SK-N-SH treated with all-trans-retinoic acid at 6 μM for 48 hours (cell line): Measurements from ENCODE around the gene RAB11FIP3.

ENCODE experiments used
- ATAC-seq: fragments of 200-7000 bp; cut with Tn5 transposase; 3 replicates; pipeline ENCODE4 v1.9.1; 2020; ENCODE audit warnings: mild to moderate bottlenecking, moderate library complexity
- ARNTL ChIP-seq: fragments of 450-650 bp; formaldehyde crosslinking; IDR thresholded peaks from 2 replicates; pipeline ENCODE4 v1.5.0; 2020; ENCODE audit warnings: low read depth, mild to moderate bottlenecking, moderate library complexity, borderline replicate concordance
- BACH2 ChIP-seq: fragments of 250-450 bp; sonication (Bioruptor Pico); IDR thresholded peaks from 2 replicates; pipeline ENCODE4 v1.9.0; 2021; ENCODE audit warnings: mild to moderate bottlenecking, borderline replicate concordance
- CSDC2 ChIP-seq: fragments of 250-450 bp; sonication (Bioruptor Pico); IDR thresholded peaks from 2 replicates; pipeline ENCODE4 v1.5.0; 2020; ENCODE audit warnings: mild to moderate bottlenecking, moderate library complexity
- ESRRG ChIP-seq: fragments of 250-450 bp; sonication (Bioruptor Pico); IDR thresholded peaks from 2 replicates; pipeline ENCODE4 v1.6.1; 2021; ENCODE audit warnings: mild to moderate bottlenecking
- GLIS3 ChIP-seq: fragments of 250-450 bp; sonication (Bioruptor Pico); IDR thresholded peaks from 2 replicates; pipeline ENCODE4 v1.5.0; 2020; ENCODE audit warnings: mild to moderate bottlenecking, moderate library complexity
- ISL1 ChIP-seq: fragments of 250-450 bp; sonication (Bioruptor Pico); IDR thresholded peaks from 2 replicates; pipeline ENCODE4 v2.1.2; 2022; ENCODE audit warnings: mild to moderate bottlenecking, moderate library complexity
- OSR1 ChIP-seq: fragments of 250-450 bp; sonication (Bioruptor Pico); IDR thresholded peaks from 2 replicates; pipeline ENCODE4 v1.8.0; 2022; ENCODE audit warnings: moderate library complexity, mild to moderate bottlenecking, inconsistent platforms
- PPARA ChIP-seq: fragments of 250-450 bp; sonication (Bioruptor Pico); IDR thresholded peaks from 2 replicates; pipeline ENCODE4 v1.5.0; 2020; ENCODE audit warnings: mild to moderate bottlenecking, borderline replicate concordance
- RARB ChIP-seq: fragments of 250-450 bp; sonication (Bioruptor Pico); IDR thresholded peaks from 2 replicates; pipeline ENCODE4 v1.8.0; 2021; ENCODE audit warnings: mild to moderate bottlenecking, moderate library complexity
- SNAI2 ChIP-seq: fragments of 250-450 bp; sonication (Bioruptor Pico); IDR thresholded peaks from 2 replicates; pipeline ENCODE4 v1.5.0; 2020; ENCODE audit warnings: mild to moderate bottlenecking, moderate library complexity
- TCF4 ChIP-seq: fragments of 250-450 bp; sonication (Bioruptor Pico); IDR thresholded peaks from 2 replicates; pipeline ENCODE4 v1.8.0; 2021; ENCODE audit warnings: mild to moderate bottlenecking, moderate library complexity, borderline replicate concordance
- TOX ChIP-seq: fragments of 250-450 bp; sonication (Bioruptor Pico); IDR thresholded peaks from 2 replicates; pipeline ENCODE4 v1.8.0; 2021; ENCODE audit warnings: mild to moderate bottlenecking, moderate library complexity, borderline replicate concordance
- ZC3H10 ChIP-seq: fragments of 250-450 bp; sonication (Bioruptor Pico); IDR thresholded peaks from 2 replicates; pipeline ENCODE4 v1.5.1; 2021; ENCODE audit warnings: mild to moderate bottlenecking, moderate library complexity
- ZFP3 ChIP-seq: fragments of 250-450 bp; sonication (Bioruptor Pico); IDR thresholded peaks from 2 replicates; pipeline ENCODE4 v1.5.0; 2020; ENCODE audit warnings: mild to moderate bottlenecking, moderate library complexity
- ZFP30 ChIP-seq: fragments of 450-650 bp; formaldehyde crosslinking; IDR thresholded peaks from 2 replicates; pipeline ENCODE4 v1.5.0; 2022; ENCODE audit warnings: mild to moderate bottlenecking, moderate library complexity
- ZNF565 ChIP-seq: fragments of 450-650 bp; formaldehyde crosslinking; conservative IDR thresholded peaks from 2 replicates; pipeline ENCODE4 v1.5.0; 2020; ENCODE audit warnings: low read depth, mild to moderate bottlenecking, moderate library complexity
- ZNF70 ChIP-seq: fragments of 450-650 bp; formaldehyde crosslinking; IDR thresholded peaks from 2 replicates; pipeline ENCODE4 v1.5.0; 2020; ENCODE audit warnings: mild to moderate bottlenecking, moderate library complexity
- ZNF8 ChIP-seq: fragments of 450-650 bp; formaldehyde crosslinking; IDR thresholded peaks from 2 replicates; pipeline ENCODE4 v1.5.0; 2020; ENCODE audit warnings: mild to moderate bottlenecking, moderate library complexity
- TF ChIP-seq, protein P1 (sequence below): fragments of 250-450 bp; sonication (Bioruptor Pico); IDR thresholded peaks from 2 replicates; pipeline ENCODE4 v1.8.0; 2021; ENCODE audit warnings: low read depth, mild to moderate bottlenecking, moderate library complexity, borderline replicate concordance
- TF ChIP-seq, protein P2 (sequence below): fragments of 250-450 bp; sonication (Bioruptor Pico); IDR thresholded peaks from 2 replicates; pipeline ENCODE4 v1.5.1; 2021; ENCODE audit warnings: mild to moderate bottlenecking, moderate library complexity
- TF ChIP-seq, protein P3 (sequence below): fragments of 250-450 bp; sonication (Bioruptor Pico); IDR thresholded peaks from 2 replicates; pipeline ENCODE4 v1.5.1; 2020; ENCODE audit warnings: low read depth, mild to moderate bottlenecking, moderate library complexity

RAB11FIP3 gene

DNA sequence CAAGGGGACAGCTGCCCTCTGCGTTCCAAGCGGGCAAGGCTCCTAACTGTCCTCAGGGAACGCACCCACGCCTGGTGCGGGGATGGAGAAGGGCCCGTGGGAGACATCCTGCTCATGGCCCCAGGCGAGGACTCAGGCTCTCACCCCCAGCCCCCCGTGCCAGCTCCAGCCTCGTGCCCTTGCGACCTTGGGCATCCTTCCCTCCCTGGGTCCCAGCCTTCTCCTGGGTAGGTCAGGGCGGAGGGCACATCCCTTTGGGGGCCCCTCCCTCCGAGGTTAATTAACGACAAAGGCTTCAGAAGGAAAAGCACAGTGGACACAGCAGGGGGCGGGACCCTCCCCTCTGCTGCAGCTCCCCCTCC, 46.6 kb upstream of the RAB11FIP3 start:
- TF ChIP-seq PPARA (CRISPR knock-in tag) = no peak
- TF ChIP-seq GLIS3 (CRISPR knock-in tag) = no peak
- TF ChIP-seq ZFP3 (CRISPR knock-in tag) = no peak
- no peak for TF ChIP-seq TOX (CRISPR knock-in tag)
- TF ChIP-seq ARNTL (CRISPR knock-in tag) = no peak
- TF ChIP-seq, protein P1, sequence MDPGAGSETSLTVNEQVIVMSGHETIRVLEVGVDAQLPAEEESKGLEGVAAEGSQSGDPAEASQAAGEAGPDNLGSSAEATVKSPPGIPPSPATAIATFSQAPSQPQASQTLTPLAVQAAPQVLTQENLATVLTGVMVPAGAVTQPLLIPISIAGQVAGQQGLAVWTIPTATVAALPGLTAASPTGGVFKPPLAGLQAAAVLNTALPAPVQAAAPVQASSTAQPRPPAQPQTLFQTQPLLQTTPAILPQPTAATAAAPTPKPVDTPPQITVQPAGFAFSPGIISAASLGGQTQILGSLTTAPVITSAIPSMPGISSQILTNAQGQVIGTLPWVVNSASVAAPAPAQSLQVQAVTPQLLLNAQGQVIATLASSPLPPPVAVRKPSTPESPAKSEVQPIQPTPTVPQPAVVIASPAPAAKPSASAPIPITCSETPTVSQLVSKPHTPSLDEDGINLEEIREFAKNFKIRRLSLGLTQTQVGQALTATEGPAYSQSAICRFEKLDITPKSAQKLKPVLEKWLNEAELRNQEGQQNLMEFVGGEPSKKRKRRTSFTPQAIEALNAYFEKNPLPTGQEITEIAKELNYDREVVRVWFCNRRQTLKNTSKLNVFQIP (CRISPR knock-in tag) = no peak
- no peak for TF ChIP-seq ZNF8 (CRISPR knock-in tag)
- TF ChIP-seq OSR1 (CRISPR knock-in tag) = no peak
- TF ChIP-seq SNAI2 = no peak
- no peak for TF ChIP-seq CSDC2
- no peak for TF ChIP-seq ZNF70 (CRISPR knock-in tag)
- TF ChIP-seq, protein P2, sequence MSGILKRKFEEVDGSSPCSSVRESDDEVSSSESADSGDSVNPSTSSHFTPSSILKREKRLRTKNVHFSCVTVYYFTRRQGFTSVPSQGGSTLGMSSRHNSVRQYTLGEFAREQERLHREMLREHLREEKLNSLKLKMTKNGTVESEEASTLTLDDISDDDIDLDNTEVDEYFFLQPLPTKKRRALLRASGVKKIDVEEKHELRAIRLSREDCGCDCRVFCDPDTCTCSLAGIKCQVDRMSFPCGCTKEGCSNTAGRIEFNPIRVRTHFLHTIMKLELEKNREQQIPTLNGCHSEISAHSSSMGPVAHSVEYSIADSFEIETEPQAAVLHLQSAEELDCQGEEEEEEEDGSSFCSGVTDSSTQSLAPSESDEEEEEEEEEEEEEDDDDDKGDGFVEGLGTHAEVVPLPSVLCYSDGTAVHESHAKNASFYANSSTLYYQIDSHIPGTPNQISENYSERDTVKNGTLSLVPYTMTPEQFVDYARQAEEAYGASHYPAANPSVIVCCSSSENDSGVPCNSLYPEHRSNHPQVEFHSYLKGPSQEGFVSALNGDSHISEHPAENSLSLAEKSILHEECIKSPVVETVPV (CRISPR knock-in tag) = no peak
- TF ChIP-seq TCF4 = no peak
- no peak for TF ChIP-seq BACH2 (CRISPR knock-in tag)
- no peak for TF ChIP-seq ZNF565 (CRISPR knock-in tag)
- no peak for TF ChIP-seq RARB (CRISPR knock-in tag)
- no peak for TF ChIP-seq ZC3H10 (CRISPR knock-in tag)
- TF ChIP-seq, protein P3, sequence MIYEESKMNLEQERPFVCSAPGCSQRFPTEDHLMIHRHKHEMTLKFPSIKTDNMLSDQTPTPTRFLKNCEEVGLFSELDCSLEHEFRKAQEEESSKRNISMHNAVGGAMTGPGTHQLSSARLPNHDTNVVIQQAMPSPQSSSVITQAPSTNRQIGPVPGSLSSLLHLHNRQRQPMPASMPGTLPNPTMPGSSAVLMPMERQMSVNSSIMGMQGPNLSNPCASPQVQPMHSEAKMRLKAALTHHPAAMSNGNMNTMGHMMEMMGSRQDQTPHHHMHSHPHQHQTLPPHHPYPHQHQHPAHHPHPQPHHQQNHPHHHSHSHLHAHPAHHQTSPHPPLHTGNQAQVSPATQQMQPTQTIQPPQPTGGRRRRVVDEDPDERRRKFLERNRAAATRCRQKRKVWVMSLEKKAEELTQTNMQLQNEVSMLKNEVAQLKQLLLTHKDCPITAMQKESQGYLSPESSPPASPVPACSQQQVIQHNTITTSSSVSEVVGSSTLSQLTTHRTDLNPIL (CRISPR knock-in tag) = no peak
- ATAC-seq = no peak

DNA sequence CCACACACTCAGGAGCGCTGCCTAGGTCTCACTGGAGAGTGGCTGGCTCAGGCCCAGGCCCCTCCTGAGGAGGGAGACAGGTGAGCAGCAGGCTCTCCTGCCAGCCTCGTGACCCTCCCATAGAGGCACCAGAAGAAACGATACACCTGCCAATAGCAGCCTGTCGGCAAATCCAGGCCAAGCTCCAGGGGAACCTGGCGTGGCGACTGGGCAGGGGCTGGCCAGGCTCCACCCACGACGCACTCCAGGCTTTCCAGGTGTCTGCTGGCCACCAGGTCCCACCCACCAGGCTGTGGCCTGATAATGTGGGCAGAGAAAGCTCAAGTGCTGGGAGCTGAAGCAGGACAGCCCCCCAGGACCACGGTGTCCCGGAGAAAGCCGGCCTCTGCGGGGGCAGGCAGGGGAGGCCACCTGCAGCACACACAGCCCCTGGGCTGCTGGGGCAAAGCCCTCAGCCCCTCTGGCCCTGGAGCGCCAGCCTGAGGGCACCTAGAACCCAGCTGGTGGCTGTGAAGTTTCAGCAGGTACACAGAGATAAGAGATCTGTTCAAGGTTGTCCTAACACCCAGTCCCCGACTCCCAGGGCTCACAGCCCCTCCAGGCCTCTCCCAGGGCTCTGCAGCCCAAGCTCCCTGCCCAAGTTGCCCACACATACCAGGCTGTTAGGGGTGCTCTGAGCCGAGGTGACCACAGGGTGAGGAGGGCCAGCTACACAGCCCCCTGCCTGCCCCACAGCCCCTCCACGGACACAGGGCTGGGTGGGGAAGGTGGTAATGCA, 46.1 kb upstream of the RAB11FIP3 start:
- no peak for ATAC-seq
- TF ChIP-seq ZNF8 (CRISPR knock-in tag) (no peak), RARB (CRISPR knock-in tag) (no peak), ARNTL (CRISPR knock-in tag) (no peak), ESRRG (CRISPR knock-in tag) (no peak)
- TF ChIP-seq, protein P2 (CRISPR knock-in tag) = no peak
- TF ChIP-seq, protein P1 (CRISPR knock-in tag) = no peak

DNA sequence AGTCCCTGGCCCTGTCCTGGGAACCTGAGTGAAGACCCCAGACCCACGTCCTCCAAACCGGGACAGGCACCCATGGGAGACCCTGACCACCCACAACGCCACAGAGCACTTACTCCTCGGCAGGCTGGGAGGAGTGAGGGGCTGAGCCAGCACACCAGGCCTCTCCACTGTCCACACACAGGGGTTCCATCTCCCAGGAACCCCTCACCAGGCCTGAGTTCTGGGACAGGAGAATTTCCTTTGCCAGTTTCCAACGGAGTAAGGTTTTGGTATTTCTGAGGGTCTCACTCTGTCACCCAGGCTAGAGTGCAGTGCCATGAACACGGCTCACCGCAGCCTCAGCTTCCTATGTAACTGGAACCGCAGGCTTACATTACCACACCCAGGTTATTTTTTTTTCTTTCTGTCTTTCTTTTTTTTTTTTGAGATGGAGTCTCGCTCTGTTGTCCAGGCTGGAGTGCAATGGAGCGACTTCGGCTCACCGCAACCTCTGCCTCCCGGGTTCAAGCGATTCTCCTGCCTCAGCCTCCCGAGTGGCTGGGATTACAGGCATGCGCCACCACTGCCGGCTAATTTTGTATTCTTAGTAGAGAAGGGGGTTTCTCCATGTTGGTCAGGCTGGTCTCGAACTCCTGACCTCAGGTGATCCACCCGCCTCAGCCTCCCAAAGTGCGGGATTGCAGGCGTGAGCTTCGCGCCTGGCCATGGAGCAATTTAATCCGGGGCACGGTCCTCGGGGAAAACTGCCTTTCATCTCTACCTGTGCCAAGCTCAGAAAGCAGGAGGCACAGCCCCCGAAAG, 45.3 kb upstream of the RAB11FIP3 start:
- ATAC-seq = no peak
- TF ChIP-seq SNAI2 (no peak), CSDC2 (no peak), ISL1 (CRISPR knock-in tag) (no peak), ZNF8 (CRISPR knock-in tag) (no peak), TOX (CRISPR knock-in tag) (no peak), PPARA (CRISPR knock-in tag) (no peak), BACH2 (CRISPR knock-in tag) (no peak), ESRRG (CRISPR knock-in tag) (no peak), ARNTL (CRISPR knock-in tag) (no peak), TCF4 (no peak), ZNF565 (CRISPR knock-in tag) (no peak), ZC3H10 (CRISPR knock-in tag) (no peak), GLIS3 (CRISPR knock-in tag) (no peak), ZFP30 (no peak), ZFP3 (CRISPR knock-in tag) (no peak)
- TF ChIP-seq, protein P3 (CRISPR knock-in tag) = no peak
- TF ChIP-seq, protein P2 (CRISPR knock-in tag) = no peak
